Measurements from ENCODE around the gene HCST.

DNA sequence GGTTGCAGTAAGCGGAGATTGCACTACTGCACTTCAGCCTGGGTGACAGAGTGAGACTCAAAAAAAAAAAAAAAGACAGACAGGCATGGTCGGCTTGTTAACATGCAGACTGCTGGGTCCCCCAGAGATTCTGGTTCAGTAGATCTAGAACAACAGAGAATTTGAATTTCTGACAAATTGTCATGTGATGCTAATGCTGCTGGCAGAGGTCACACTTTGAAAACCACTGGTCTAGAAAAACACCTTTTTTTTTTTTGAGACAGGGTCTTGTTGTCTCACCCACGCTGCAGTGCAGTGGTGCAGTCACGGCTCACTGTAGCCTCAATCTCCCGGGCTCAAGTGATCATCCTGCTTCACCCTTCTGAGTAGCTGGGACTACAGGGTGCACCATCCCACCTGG lies 26.2 kb downstream of the HCST start:
- TF ChIP-seq CTCF (IDR thresholded peaks at IDR 0.05; ENCODE audit: insufficient read depth, low read length) (no peak), REST (IDR thresholded peaks at IDR 0.05; ENCODE audit: insufficient replicate concordance, low read depth) (no peak), POLR2AphosphoS5 (IDR thresholded peaks at IDR 0.05; ENCODE audit: low read depth) (no peak)

Measured in HL-60 (cell line).